Iris pigment epithelial cell (primary cell): ENCODE results near the gene TAMM41.
"Not testable (repeated sequence)": the region's sequence is repeated elsewhere in the genome, so short reads cannot be mapped to it uniquely, and the experiment has no call there.

Experiments
- DNase-seq: peaks from one replicate; pipeline ENCODE4 v3.0.0-alpha.2; 2011; ENCODE audit warnings: low read depth

Gene TAMM41

GRCh38 chr3:11814663-11815062, 32.0 kb downstream of the TAMM41 start:
- no peak for DNase-seq

DNA sequence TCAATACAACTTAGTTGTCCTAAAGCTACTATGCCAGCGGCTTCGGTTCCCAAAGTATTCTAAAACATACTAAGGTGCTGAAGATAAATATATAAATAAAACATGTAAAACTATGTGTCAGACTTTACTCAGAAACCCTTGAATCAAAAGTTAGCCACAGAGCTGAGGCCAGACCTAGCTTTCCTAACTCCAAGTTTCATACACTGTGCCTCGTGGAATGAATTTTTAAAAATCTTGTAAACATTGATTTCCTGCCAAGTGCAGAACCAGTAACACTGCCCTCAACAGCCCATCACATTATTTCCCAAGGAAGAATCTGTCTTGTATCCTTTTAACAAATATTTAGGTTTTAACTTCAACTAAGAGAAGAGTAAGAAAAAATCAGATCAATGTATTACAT, 36.4 kb downstream of the TAMM41 start:
- peak; percentile 91 for DNase-seq

DNA sequence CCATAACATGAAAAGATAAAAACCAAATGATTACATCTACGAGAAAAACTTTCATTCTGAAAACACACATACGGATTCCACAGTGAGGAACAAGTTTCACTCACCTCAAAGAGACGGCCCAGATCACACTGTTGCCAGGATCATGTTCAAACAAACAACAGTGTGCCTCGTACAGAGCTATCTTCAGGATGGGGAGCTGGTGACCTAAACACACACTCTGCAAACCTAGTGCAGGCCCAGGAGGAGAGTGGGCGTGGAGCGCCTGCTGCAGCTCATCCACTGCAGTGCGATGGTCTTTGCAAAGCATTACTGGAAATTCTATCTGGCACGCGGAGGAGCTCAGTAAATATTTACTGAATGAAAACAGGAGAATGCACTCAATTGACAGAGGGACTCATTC, 38.5 kb downstream of the TAMM41 start:
- DNase-seq: no peak

- DNase-seq: no peak
These were observed 39.0 kb downstream of the TAMM41 start for GRCh38 chr3:11807686-11808085.

- DNase-seq: no peak
These were observed 41.0 kb downstream of the TAMM41 start for GRCh38 chr3:11805716-11806115.

DNA sequence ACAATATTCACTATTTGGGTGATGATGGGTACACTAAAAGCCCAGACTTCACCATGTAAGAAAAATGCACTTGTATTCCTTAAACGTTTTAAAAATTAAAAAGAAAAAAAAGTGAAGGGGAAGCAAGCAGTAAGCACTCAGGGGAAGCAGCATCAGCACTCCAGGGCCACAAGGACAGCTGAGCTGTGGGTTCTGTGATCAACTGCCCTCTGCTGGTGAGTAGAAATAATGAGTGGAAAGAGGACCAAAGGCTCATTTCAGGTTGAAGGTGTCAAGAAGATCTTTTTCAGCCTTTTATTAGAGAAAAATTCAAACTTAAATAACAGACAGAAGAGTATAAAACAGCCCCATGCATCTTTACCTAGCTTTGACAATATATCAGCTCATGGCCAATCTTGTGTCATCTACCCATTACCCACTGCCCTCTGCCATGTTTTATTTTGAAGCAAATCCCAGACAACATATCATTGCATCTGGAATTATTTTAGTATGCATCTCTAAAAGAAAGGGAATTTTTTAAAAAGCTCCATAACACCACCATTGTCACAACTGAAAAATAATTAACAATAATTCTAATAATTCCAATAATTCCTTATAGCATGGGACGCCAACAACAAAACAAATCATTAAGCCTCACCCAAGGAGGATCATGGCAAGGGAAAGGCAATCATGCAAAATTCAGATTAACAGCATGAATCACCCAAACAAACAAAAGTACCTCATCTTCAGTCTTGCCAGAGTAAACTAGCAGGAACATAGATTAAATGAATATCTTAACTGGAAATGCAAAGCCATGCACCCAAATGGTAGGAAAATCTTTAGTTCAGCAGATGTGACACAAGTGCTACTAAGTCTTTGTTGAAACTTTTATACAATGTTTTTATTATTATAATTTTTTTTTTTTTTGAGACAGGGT, 42.5 kb downstream of the TAMM41 start:
- DNase-seq: peak; percentile 66

DNA sequence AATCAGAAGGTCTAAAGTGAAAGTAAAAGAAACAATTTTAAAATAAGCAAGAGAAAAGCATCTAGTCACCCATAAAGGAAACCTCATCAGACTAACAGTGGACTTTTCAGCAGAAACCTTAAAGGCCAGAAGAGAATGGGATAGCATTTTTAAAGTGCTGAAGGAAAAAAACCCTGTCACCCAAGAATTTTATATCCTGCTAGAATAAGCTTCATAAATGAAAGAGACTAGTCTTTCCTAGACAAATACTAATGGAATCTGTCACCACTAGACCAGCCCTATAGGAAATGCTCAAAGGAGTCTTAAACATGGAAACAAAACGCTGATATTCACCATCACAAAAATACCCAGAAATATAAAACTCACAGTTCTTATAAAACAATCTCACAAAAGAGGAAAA, 46.9 kb downstream of the TAMM41 start:
- DNase-seq: no peak

DNA sequence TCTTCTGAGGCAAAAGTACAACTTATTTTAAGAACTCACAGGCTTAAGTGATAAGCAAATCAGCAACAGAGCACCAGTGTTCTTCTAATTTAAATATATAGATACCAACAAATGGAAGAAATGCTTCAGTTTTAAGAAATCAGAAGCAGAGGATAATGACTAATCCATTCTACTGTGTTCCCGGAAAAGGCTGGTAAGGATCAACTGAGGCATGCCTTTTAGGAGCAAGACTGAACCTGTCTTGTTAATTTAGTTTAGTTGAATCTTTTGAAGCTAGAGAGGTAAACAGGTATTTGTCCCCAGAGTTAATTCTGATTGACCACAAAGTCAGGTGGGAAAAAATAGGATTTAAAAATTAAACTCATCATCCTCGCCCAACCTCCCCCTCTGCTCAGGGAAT, 51.8 kb downstream of the TAMM41 start:
- no peak for DNase-seq

- no peak for DNase-seq
These were observed 55.1 kb downstream of the TAMM41 start for GRCh38 chr3:11791339-11792200.

DNA sequence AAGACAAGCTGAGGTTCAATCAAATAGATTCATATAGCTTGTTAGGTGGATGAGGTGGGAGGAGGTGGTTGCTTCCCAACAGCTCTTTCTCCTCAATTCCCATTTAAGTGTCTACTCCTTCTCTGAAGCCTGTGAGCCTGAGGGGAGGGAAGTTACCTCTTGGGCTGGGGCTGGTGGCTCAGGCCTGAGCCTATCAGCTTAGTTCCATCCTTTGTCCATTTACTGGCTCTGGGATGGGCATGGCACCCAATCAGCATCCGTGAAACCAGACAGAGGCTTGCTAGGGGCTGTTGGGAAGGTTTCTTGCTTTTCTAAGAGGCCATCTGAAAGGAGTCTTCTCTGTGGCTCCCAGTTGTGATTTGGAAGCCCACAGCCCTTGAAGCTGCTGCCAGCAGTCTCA, 57.3 kb downstream of the TAMM41 start:
- no peak for DNase-seq

DNA sequence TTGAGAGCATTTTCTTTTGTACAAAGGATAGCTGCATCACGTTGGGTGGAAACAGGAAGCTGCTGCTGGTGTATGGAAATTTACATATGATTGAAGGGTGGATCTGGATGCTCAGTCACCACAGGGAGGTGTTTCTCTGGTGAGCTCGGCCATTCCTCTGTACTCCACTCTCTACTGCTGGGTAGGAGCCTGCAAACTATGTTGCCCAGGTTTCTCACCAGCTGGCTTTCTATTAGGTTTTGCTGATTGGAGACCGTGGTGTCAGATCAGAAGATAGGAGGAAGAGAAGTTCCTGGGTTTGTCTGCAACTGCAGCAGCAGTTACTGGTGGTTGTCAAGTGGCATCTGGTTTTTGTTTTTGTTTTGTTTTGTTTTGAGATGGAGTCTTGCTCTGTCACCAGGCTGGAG, 61.7 kb downstream of the TAMM41 start:
- DNase-seq: no peak

- DNase-seq: no peak
These were observed 66.3 kb downstream of the TAMM41 start for GRCh38 chr3:11780341-11780740.

GRCh38 chr3:11779626-11780025, 67.1 kb downstream of the TAMM41 start:
- no peak for DNase-seq

DNA sequence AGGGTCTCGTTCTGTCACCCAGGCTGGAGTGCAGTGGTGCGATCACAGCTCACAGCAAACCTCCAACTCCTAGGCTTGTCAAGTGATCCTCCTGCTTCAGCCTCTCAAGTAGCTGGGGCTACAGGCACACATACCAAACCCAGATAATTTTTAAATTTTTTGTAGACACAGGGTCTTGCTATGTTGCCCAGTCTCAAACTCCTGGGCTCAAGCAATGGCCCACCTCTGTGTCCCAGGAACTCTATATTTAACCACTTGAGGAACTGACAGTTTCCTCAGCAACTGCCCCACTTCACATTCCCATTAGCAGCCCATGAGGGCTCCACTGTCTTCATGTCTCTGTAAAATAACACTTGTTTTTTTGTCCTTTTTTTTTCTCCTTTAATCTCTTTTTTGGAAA, 68.4 kb downstream of the TAMM41 start:
- no peak for DNase-seq

GRCh38 chr3:11776346-11776745, 70.3 kb downstream of the TAMM41 start:
- no peak for DNase-seq

GRCh38 chr3:11775493-11775892, 71.2 kb downstream of the TAMM41 start:
- DNase-seq: no peak

DNA sequence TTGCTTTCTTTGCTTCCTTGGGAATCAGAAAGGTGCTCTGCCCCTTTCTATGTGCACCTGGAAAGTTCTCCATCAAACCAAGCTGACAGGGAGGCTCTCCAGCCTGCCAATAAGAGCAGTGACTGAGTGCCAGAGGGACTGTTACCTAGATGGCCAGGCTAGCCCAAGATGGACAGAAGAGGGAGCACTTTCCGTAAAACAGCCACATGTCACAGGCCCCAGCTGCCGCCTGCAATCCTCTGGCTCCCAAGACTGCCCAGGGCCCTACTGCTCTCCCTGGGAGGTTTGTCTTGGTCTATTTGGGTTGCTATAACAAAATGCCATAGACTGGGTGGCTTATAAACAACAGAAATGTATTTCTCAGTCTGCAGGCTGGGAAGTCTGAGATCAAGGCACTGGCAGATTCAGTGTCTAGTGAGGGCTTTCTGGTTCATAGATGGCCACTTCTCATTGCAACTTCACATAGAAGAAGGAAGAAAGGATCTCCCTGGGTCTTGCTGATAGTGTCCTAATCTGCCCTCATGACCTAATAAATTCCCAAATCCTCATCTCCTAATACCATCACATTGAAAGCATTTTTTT, 72.3 kb downstream of the TAMM41 start:
- peak; percentile 61 for DNase-seq

GRCh38 chr3:11771931-11772330, 74.8 kb downstream of the TAMM41 start:
- DNase-seq: not testable (repeated sequence)

GRCh38 chr3:11770477-11771391, 76.0 kb downstream of the TAMM41 start:
- peak; percentile 93 for DNase-seq

DNA sequence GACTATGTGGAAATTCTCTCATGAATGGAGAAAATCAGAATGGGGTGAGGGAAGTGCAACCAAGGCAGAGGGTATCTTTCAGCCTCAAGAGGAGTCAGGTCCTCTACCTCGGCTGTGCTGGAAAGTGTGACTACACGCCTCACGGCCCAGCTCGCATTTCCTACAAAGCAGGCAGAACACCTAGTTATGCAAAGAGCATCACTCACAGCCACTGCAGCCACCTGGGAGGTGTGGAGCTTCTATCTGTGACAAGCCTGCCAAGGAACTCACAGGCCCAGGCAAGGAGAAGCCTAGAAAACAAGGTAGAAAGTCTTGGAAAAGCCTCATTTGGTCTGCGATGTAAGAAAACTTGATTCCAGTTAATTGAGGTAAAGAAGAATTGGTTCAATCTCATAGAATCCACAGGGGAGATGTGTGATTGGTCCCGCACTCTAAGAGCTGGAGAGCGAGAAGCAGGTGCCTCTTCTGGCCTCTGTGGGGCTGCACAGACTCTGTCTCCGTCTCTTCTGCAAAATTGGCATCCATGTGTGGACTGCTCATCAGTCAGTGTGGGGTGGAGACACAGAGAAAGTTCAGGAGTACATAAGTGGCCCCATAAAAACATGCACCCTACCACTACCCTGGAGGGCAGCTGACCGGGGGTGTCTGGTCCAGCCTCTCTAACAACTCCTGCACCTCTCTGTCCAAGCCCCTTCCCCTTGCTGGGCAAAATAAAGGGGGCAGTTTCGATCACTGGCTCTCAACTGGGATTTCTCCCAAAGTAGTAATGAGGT, 76.8 kb downstream of the TAMM41 start:
- no peak for DNase-seq

GRCh38 chr3:11768604-11769003, 78.1 kb downstream of the TAMM41 start:
- DNase-seq: no peak
